SK-N-SH treated with all-trans-retinoic acid at 6 μM for 48 hours (cell line): Measurements from ENCODE around the gene ACAP2.

Experiments used
- PPARA ChIP-seq: fragments of 250-450 bp; sonication (Bioruptor Pico); IDR thresholded peaks from 2 replicates; pipeline ENCODE4 v1.5.0; 2020; ENCODE audit warnings: mild to moderate bottlenecking, borderline replicate concordance
- TCF4 ChIP-seq: fragments of 250-450 bp; sonication (Bioruptor Pico); IDR thresholded peaks from 2 replicates; pipeline ENCODE4 v1.8.0; 2021; ENCODE audit warnings: mild to moderate bottlenecking, moderate library complexity, borderline replicate concordance
- ZFP30 ChIP-seq: fragments of 450-650 bp; formaldehyde crosslinking; IDR thresholded peaks from 2 replicates; pipeline ENCODE4 v1.5.0; 2022; ENCODE audit warnings: mild to moderate bottlenecking, moderate library complexity
- ZNF8 ChIP-seq: fragments of 450-650 bp; formaldehyde crosslinking; IDR thresholded peaks from 2 replicates; pipeline ENCODE4 v1.5.0; 2020; ENCODE audit warnings: mild to moderate bottlenecking, moderate library complexity
- TF ChIP-seq, protein P1 (sequence below): fragments of 250-450 bp; sonication (Bioruptor Pico); IDR thresholded peaks from 2 replicates; pipeline ENCODE4 v1.8.0; 2020; ENCODE audit warnings: mild to moderate bottlenecking, moderate library complexity, borderline replicate concordance

DNA sequence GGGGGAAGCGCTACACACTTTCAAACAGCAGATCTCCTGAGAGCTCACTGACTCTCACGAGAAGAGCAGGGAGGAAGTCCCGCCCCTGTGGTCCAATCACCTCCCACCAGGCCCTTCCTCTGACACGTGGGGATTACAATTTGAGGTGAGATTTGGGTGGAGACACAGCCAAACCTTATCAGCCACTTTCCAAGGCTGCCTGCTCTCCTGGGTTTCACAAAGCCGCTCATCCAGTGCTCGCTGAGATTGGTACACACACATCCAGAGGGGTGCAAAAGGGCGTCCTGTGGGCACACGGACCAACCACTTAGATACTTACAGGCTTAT, 195.0 kb downstream of the ACAP2 start:
- no peak for TF ChIP-seq ZNF8 (CRISPR knock-in tag)
- no peak for TF ChIP-seq TCF4
- TF ChIP-seq ZFP30 (CRISPR knock-in tag): no peak
- TF ChIP-seq PPARA (CRISPR knock-in tag): no peak
- TF ChIP-seq, protein P1, sequence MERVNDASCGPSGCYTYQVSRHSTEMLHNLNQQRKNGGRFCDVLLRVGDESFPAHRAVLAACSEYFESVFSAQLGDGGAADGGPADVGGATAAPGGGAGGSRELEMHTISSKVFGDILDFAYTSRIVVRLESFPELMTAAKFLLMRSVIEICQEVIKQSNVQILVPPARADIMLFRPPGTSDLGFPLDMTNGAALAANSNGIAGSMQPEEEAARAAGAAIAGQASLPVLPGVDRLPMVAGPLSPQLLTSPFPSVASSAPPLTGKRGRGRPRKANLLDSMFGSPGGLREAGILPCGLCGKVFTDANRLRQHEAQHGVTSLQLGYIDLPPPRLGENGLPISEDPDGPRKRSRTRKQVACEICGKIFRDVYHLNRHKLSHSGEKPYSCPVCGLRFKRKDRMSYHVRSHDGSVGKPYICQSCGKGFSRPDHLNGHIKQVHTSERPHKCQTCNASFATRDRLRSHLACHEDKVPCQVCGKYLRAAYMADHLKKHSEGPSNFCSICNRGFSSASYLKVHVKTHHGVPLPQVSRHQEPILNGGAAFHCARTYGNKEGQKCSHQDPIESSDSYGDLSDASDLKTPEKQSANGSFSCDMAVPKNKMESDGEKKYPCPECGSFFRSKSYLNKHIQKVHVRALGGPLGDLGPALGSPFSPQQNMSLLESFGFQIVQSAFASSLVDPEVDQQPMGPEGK (CRISPR knock-in tag): no peak
